HepG2 (cell line): ENCODE results near the gene SLC7A10. TPM values are rescaled to one million over a fixed set of nuclear protein-coding genes. Genes with fewer than 3 reads are reported as not detected.

Experiments used
- AGO1 ChIP-seq: fragments of 200-400 bp; formaldehyde crosslinking; IDR thresholded peaks from 2 replicates; pipeline ENCODE4 v1.6.1; 2017; ENCODE audit warnings: mild to moderate bottlenecking, low read depth, low read length, moderate library complexity; ENCODE audit not compliant: poor library complexity, severe bottlenecking
- BRCA1 ChIP-seq: sonication (generic); formaldehyde crosslinking; IDR thresholded peaks from 2 replicates; pipeline ENCODE4 v1.4.0; 2020; ENCODE audit warnings: missing genetic modification reagents
- CBX1 ChIP-seq: IDR thresholded peaks from one replicate; pipeline ENCODE4 v1.6.1; 2016; ENCODE audit warnings: antibody characterized with exemption, low read depth
- FOXP4 ChIP-seq: sonication (generic); formaldehyde crosslinking; IDR thresholded peaks from 2 replicates; pipeline ENCODE4 v1.4.0; 2020; ENCODE audit warnings: missing genetic modification reagents
- FUBP1 ChIP-seq: sonication (generic); formaldehyde crosslinking; IDR thresholded peaks from 2 replicates; pipeline ENCODE4 v1.5.1; 2020; ENCODE audit warnings: missing genetic modification reagents, mild to moderate bottlenecking, borderline replicate concordance
- ISX ChIP-seq: sonication (generic); formaldehyde crosslinking; conservative IDR thresholded peaks from 2 replicates; pipeline ENCODE4 v1.5.0; 2020; ENCODE audit warnings: missing genetic modification reagents
- KDM5A ChIP-seq: fragments of 200-600 bp; sonication (generic); IDR thresholded peaks from 2 replicates; pipeline ENCODE4 v1.7.0; 2018; ENCODE audit warnings: antibody characterized with exemption, mild to moderate bottlenecking, low read length, borderline replicate concordance
- KLF6 ChIP-seq: IDR thresholded peaks from 2 replicates; pipeline ENCODE4 v1.8.0; 2016; ENCODE audit warnings: missing biosample characterization, missing genetic modification reagents
- ONECUT2 ChIP-seq: sonication (generic); formaldehyde crosslinking; IDR thresholded peaks from 2 replicates; pipeline ENCODE4 v1.4.0; 2020; ENCODE audit warnings: missing genetic modification reagents
- PCBP2 ChIP-seq: fragments of 200-400 bp; formaldehyde crosslinking; optimal IDR thresholded peaks from 2 replicates; pipeline ENCODE3; 2018; ENCODE audit warnings: low read length, low read depth; ENCODE audit not compliant: poor library complexity, severe bottlenecking
- POLR2G ChIP-seq: fragments of 200-400 bp; formaldehyde crosslinking; IDR thresholded peaks from 2 replicates; pipeline ENCODE4 v1.6.1; 2018; ENCODE audit warnings: mild to moderate bottlenecking, low read depth, low read length, moderate library complexity
- RARA ChIP-seq: IDR thresholded peaks from 2 replicates; pipeline ENCODE4 v1.6.1; 2016; ENCODE audit warnings: missing genetic modification reagents, missing compliant biosample characterization
- RXRA ChIP-seq: sonication (generic); formaldehyde crosslinking; IDR thresholded peaks from 2 replicates; pipeline ENCODE4 v1.5.1; 2020; ENCODE audit warnings: missing genetic modification reagents
- SNAPC2 ChIP-seq: sonication (generic); formaldehyde crosslinking; IDR thresholded peaks from 2 replicates; pipeline ENCODE4 v1.8.1; 2022; ENCODE audit warnings: mild to moderate bottlenecking, missing genetic modification reagents
- SOX6 ChIP-seq, 2 experiments: fragments of 450-650 bp in 1 of 2; sonication (generic) in 1 of 2; formaldehyde crosslinking in 1 of 2; IDR thresholded peaks; 2 replicates each; pipeline versions ENCODE4 v1.4.0 to v1.6.1; 2017 to 2020; ENCODE audit warnings: antibody characterized with exemption in 1 of 2, mild to moderate bottlenecking in 1 of 2, missing genetic modification reagents in 1 of 2
- SRF ChIP-seq: IDR thresholded peaks from 2 replicates; pipeline ENCODE4 v1.6.1; 2011; ENCODE audit warnings: mild to moderate bottlenecking, low read depth, low read length, moderate library complexity
- TBX2 ChIP-seq: sonication (generic); formaldehyde crosslinking; IDR thresholded peaks from 2 replicates; pipeline ENCODE4 v1.5.0; 2020; ENCODE audit warnings: missing genetic modification reagents, mild to moderate bottlenecking, borderline replicate concordance
- ZBTB7B ChIP-seq: sonication (generic); formaldehyde crosslinking; IDR thresholded peaks from 2 replicates; pipeline ENCODE4 v1.4.0; 2020; ENCODE audit warnings: missing genetic modification reagents
- ZIK1 ChIP-seq: sonication (generic); formaldehyde crosslinking; IDR thresholded peaks from 2 replicates; pipeline ENCODE4 v1.5.0; 2020; ENCODE audit warnings: mild to moderate bottlenecking, low read depth, missing genetic modification reagents, borderline replicate concordance
- ZNF207 ChIP-seq: fragments of 450-650 bp; IDR thresholded peaks from 2 replicates; pipeline ENCODE4 v1.6.1; 2016; ENCODE audit warnings: antibody characterized with exemption, borderline replicate concordance
- ZNF282 ChIP-seq: fragments of 450-650 bp; IDR thresholded peaks from 2 replicates; pipeline ENCODE4 v1.6.1; 2018; ENCODE audit not compliant: partially characterized antibody
- ZNF337 ChIP-seq: sonication (generic); formaldehyde crosslinking; IDR thresholded peaks from 2 replicates; pipeline ENCODE4 v1.5.1; 2020; ENCODE audit warnings: missing genetic modification reagents, low read depth, mild to moderate bottlenecking, borderline replicate concordance
- ZNF501 ChIP-seq: sonication (generic); formaldehyde crosslinking; IDR thresholded peaks from 2 replicates; pipeline ENCODE4 v1.5.1; 2020; ENCODE audit warnings: mild to moderate bottlenecking, moderate library complexity, missing genetic modification reagents
- ZNF580 ChIP-seq: IDR thresholded peaks from 2 replicates; pipeline ENCODE4 v1.6.1; 2016; ENCODE audit warnings: low read depth, borderline replicate concordance
- ZNF691 ChIP-seq: sonication (generic); formaldehyde crosslinking; IDR thresholded peaks from 2 replicates; pipeline ENCODE4 v1.4.0; 2020; ENCODE audit warnings: missing genetic modification reagents, low read depth, mild to moderate bottlenecking, borderline replicate concordance
- ZNF746 ChIP-seq: sonication (generic); formaldehyde crosslinking; IDR thresholded peaks from 2 replicates; pipeline ENCODE4 v1.8.0; 2022; ENCODE audit warnings: mild to moderate bottlenecking, missing genetic modification reagents
- polyA plus RNA-seq, 8 experiments: library from polyadenylated mRNA; depleted of rRNA in 3 of 8; stranded (reverse) in 7 of 8; unstranded in 1 of 8; fragments of >200 nt; fragmentation: Illumina TruSeq in 4 of 8; extraction: Trizol in 4 of 8; gene quantifications; 2 replicates each; pipeline versions ENCODE4 v1.2.1 to v1.2.3, GENCODE V29; 2011 to 2016; ENCODE audit warnings: low read depth in 4 of 8, missing spikeins in 1 of 8, mixed read lengths in 1 of 8; ENCODE audit not compliant: insufficient read depth in 1 of 8
- total RNA-seq, 5 experiments: library from RNA; depleted of rRNA; stranded (reverse); fragments of >200 nt; fragmentation: Illumina TruSeq; extraction: Trizol; gene quantifications; 2 replicates each; pipeline ENCODE4 v1.2.3, GENCODE V29; 2016; ENCODE audit warnings: low read depth in 1 of 5

Gene SLC7A10
- total and polyA plus RNA-seq, 2 of the 13 experiments (the other 11 are each of a cell fraction or from before 2014, with no cell fraction given) = 1.1 to 2.2 TPM

- peak; percentile 81 for TF ChIP-seq ZNF501 (CRISPR knock-in tag)
- TF ChIP-seq ZNF580 = no peak; the same call in 1 of the 2 replicates
- TF ChIP-seq SNAPC2 (CRISPR knock-in tag) = peak; percentile 66; the same call in 1 of the 2 replicates
- TF ChIP-seq ZNF746 = no peak; the same call in 1 of the 2 replicates
- peak; percentile 95 for TF ChIP-seq ZNF337 (CRISPR knock-in tag)
- peak; percentile 64; the same call in 1 of the 2 replicates for TF ChIP-seq KDM5A
- no peak for TF ChIP-seq CBX1
- TF ChIP-seq RARA = 0 out of 2 replicates have a peak, but pooled peaks have one; percentile 5
- TF ChIP-seq ZIK1 (CRISPR knock-in tag) = peak; percentile 73; the same call in 1 of the 2 replicates
- TF ChIP-seq TBX2 = peak; percentile 72
- TF ChIP-seq SRF = no peak
- TF ChIP-seq FUBP1 = peak; percentile 61; the same call in 1 of the 2 replicates
- peak; percentile 61 for TF ChIP-seq RXRA (CRISPR knock-in tag)
- TF ChIP-seq SOX6 (IDR thresholded peaks at IDR 0.05) = no peak
- peak; percentile 72 for TF ChIP-seq SOX6 (CRISPR knock-in tag; IDR thresholded peaks at IDR 0.05)
- TF ChIP-seq ZNF282 = no peak
- no peak for TF ChIP-seq ISX (CRISPR knock-in tag)
- TF ChIP-seq ZNF207 = no peak
- TF ChIP-seq AGO1 = peak; percentile 24
- no peak; the same call in none of the 2 replicates for TF ChIP-seq BRCA1
- TF ChIP-seq ONECUT2 = no peak; the same call in 1 of the 2 replicates
- no peak for TF ChIP-seq PCBP2
- peak; percentile 61 for TF ChIP-seq FOXP4 (CRISPR knock-in tag)
- peak; percentile 26 for TF ChIP-seq ZBTB7B
- peak; percentile 29 for TF ChIP-seq ZNF691 (CRISPR knock-in tag)
- peak; percentile 86 for TF ChIP-seq KLF6 (CRISPR knock-in tag)
- TF ChIP-seq POLR2G = peak; percentile 98
These were observed 48.8 kb downstream of the SLC7A10 start (continued) for GRCh38 chr19:33176670-33177416.
